SK-N-SH (cell line): Measurements from ENCODE around the gene CTNNA3. TPM values are rescaled to one million over a fixed set of nuclear protein-coding genes. Genes with fewer than 3 reads are reported as not detected.

ENCODE experiments used
- CTCF ChIA-PET: fragments of 300-600, 350-600 bp; formaldehyde crosslinking; extraction: SDS; loops from one replicate; lab custom pipeline; 2021; lab: Yijun Ruan, JAX
- POLR2A ChIA-PET: fragments of 350-600 bp; sonication (Branson Sonifier 250); formaldehyde crosslinking; extraction: SDS; loops from one replicate; lab custom pipeline; 2020; ENCODE audit warnings: antibody characterized with exemption, inconsistent platforms; lab: Yijun Ruan, JAX
- DNase-seq: peaks from one replicate; pipeline ENCODE4 v3.0.0; 2012
- H2AFZ ChIP-seq: fragments of 200-600 bp; sonication (generic); 2 replicates; pipeline ENCODE4 v1.8.1; 2016; ENCODE audit warnings: antibody characterized with exemption, mild to moderate bottlenecking, low read depth
- H3F3A ChIP-seq: fragments of 200-600 bp; sonication (generic); replicated peaks from 2 replicates; pipeline ENCODE3; 2016; ENCODE audit warnings: antibody characterized with exemption, mild to moderate bottlenecking; ENCODE audit not compliant: insufficient read depth
- H3K27ac ChIP-seq, 2 experiments: fragments of 200-500 bp in 1 of 2; fragments of 200-600 bp in 1 of 2; sonication (Bioruptor generic) in 1 of 2; sonication (generic), shearing (Covaris generic) in 1 of 2; 2 replicates each; pipeline versions ENCODE4 v1.5.1 to v1.6.1; 2014 to 2016; ENCODE audit warnings: low read depth in 2 of 2, inconsistent platforms in 1 of 2, low read length in 1 of 2, mild to moderate bottlenecking in 1 of 2, mixed read lengths in 1 of 2
- H3K27me3 ChIP-seq: fragments of 200-600 bp; sonication (generic), shearing (Covaris generic); 2 replicates; pipeline ENCODE4 v1.6.1; 2016; ENCODE audit warnings: mixed run types; ENCODE audit not compliant: insufficient read depth
- H3K36me3 ChIP-seq, 2 experiments: fragments of 200-500 bp in 1 of 2; fragments of 200-600 bp in 1 of 2; sonication (Bioruptor generic) in 1 of 2; sonication (generic) in 1 of 2; replicated peaks in 1 of 2; 2 replicates each; pipeline versions ENCODE3 to v1.5.1; 2014 to 2016; ENCODE audit warnings: low read length in 1 of 2, mild to moderate bottlenecking in 1 of 2; ENCODE audit not compliant: insufficient read depth in 2 of 2, control insufficient read depth in 1 of 2
- H3K4me1 ChIP-seq, 2 experiments: fragments of 200-500 bp in 1 of 2; fragments of 200-600 bp in 1 of 2; sonication (Bioruptor generic) in 1 of 2; sonication (generic), shearing (Covaris generic) in 1 of 2; 2 replicates each; pipeline versions ENCODE4 v1.5.1 to v1.6.1; 2014 to 2016; ENCODE audit warnings: low read depth in 1 of 2, low read length in 1 of 2, mixed run types in 1 of 2; ENCODE audit not compliant: insufficient read depth in 2 of 2, control insufficient read depth in 1 of 2
- H3K4me2 ChIP-seq: fragments of 200-600 bp; sonication (generic), shearing (Covaris generic); 2 replicates; pipeline ENCODE4 v1.6.1; 2017; ENCODE audit warnings: mixed run types
- H3K4me3 ChIP-seq, 2 experiments: fragments of 200-500 bp in 1 of 2; fragments of 200-600 bp in 1 of 2; sonication (Bioruptor generic) in 1 of 2; sonication (generic), shearing (Covaris generic) in 1 of 2; 2 replicates each; pipeline versions ENCODE4 v1.5.1 to v1.8.1; 2014 to 2016; ENCODE audit warnings: low read depth in 2 of 2, inconsistent platforms in 1 of 2, low read length in 1 of 2, mild to moderate bottlenecking in 1 of 2, mixed read lengths in 1 of 2, moderate library complexity in 1 of 2
- H3K79me2 ChIP-seq: fragments of 200-600 bp; sonication (generic); 2 replicates; pipeline ENCODE4 v1.8.1; 2017; ENCODE audit warnings: mild to moderate bottlenecking; ENCODE audit not compliant: insufficient read depth
- H3K9ac ChIP-seq: fragments of 200-600 bp; sonication (generic); 2 replicates; pipeline ENCODE4 v1.6.1; 2017; ENCODE audit warnings: mixed run types
- H3K9me2 ChIP-seq: fragments of 200-600 bp; sonication (generic); 2 replicates; pipeline ENCODE4 v1.6.1; 2017; ENCODE audit warnings: mixed run types
- H3K9me3 ChIP-seq: fragments of 200-600 bp; sonication (generic); 2 replicates; pipeline ENCODE4 v1.6.1; 2017; ENCODE audit warnings: mixed run types, mild to moderate bottlenecking, moderate library complexity
- H4K20me1 ChIP-seq: fragments of 200-600 bp; sonication (generic); 2 replicates; pipeline ENCODE4 v1.6.1; 2017; ENCODE audit warnings: mild to moderate bottlenecking, mixed run types; ENCODE audit not compliant: insufficient read depth
- CHD2 ChIP-seq: fragments of 150-350 bp; IDR thresholded peaks from 2 replicates; pipeline ENCODE4 v1.6.1; 2018; ENCODE audit warnings: low read length; ENCODE audit not compliant: partially characterized antibody
- CTCF ChIP-seq: fragments of 200-600 bp; sonication (generic); IDR thresholded peaks from 2 replicates; pipeline ENCODE4 v1.6.1; 2017; ENCODE audit warnings: antibody characterized with exemption, mild to moderate bottlenecking, moderate library complexity
- ELF1 ChIP-seq: IDR thresholded peaks from 2 replicates; pipeline ENCODE4 v1.4.0; 2012
- EP300 ChIP-seq, 2 experiments: IDR thresholded peaks; 2 replicates each; pipeline versions ENCODE4 v1.4.0 to v1.6.1; 2012; ENCODE audit warnings: borderline replicate concordance in 1 of 2, low read depth in 1 of 2, low read length in 1 of 2
- EZH2phosphoT487 ChIP-seq: fragments of 200-600 bp; sonication (generic); IDR thresholded peaks from 2 replicates; pipeline ENCODE4 v1.6.1; 2017; ENCODE audit warnings: low read depth, mixed run types, mild to moderate bottlenecking, antibody characterized with exemption, moderate library complexity, borderline replicate concordance
- GABPA ChIP-seq: IDR thresholded peaks from 2 replicates; pipeline ENCODE4 v1.4.0; 2012; ENCODE audit warnings: low read depth, mild to moderate bottlenecking
- IRF3 ChIP-seq: fragments of 150-350 bp; IDR thresholded peaks from 2 replicates; pipeline ENCODE4 v1.6.1; 2016; ENCODE audit warnings: mild to moderate bottlenecking, low read depth, low read length
- JUND ChIP-seq: IDR thresholded peaks from 2 replicates; pipeline ENCODE4 v1.4.0; 2012
- MEF2A ChIP-seq: IDR thresholded peaks from 2 replicates; pipeline ENCODE4 v1.4.0; 2012; ENCODE audit warnings: low read depth, borderline replicate concordance
- MXI1 ChIP-seq: IDR thresholded peaks from 2 replicates; pipeline ENCODE4 v1.6.1; 2012; ENCODE audit warnings: mild to moderate bottlenecking, low read depth, low read length, improper control_type of control experiment
- NFIC ChIP-seq: IDR thresholded peaks from 2 replicates; pipeline ENCODE4 v1.4.0; 2012; ENCODE audit warnings: borderline replicate concordance
- NRF1 ChIP-seq: IDR thresholded peaks from 2 replicates; pipeline ENCODE4 v1.6.1; 2012; ENCODE audit warnings: low read depth, mild to moderate bottlenecking, low read length
- RCOR1 ChIP-seq: fragments of 150-350 bp; IDR thresholded peaks from 2 replicates; pipeline ENCODE4 v1.6.1; 2017; ENCODE audit warnings: antibody characterized with exemption, low read length
- RXRA ChIP-seq: IDR thresholded peaks from 2 replicates; pipeline ENCODE4 v1.4.0; 2012; ENCODE audit warnings: low read depth, mild to moderate bottlenecking, borderline replicate concordance
- SIN3A ChIP-seq: IDR thresholded peaks from 2 replicates; pipeline ENCODE4 v1.6.1; 2012; ENCODE audit warnings: low read depth, mild to moderate bottlenecking, low read length, moderate library complexity, borderline replicate concordance
- SMC3 ChIP-seq: IDR thresholded peaks from 2 replicates; pipeline ENCODE4 v1.6.1; 2012; ENCODE audit warnings: low read depth, low read length, improper control_type of control experiment
- TCF12 ChIP-seq: IDR thresholded peaks from 2 replicates; pipeline ENCODE4 v1.4.0; 2012
- TEAD4 ChIP-seq: IDR thresholded peaks from 2 replicates; pipeline ENCODE4 v1.4.0; 2012; ENCODE audit warnings: mild to moderate bottlenecking, borderline replicate concordance; ENCODE audit not compliant: insufficient read depth
- USF2 ChIP-seq: fragments of 150-350 bp; IDR thresholded peaks from 2 replicates; pipeline ENCODE4 v1.6.1; 2017; ENCODE audit warnings: antibody characterized with exemption, low read length, low read depth, borderline replicate concordance
- YY1 ChIP-seq: IDR thresholded peaks from 2 replicates; pipeline ENCODE4 v1.4.0; 2012; ENCODE audit warnings: low read depth, mild to moderate bottlenecking
- WGBS: methylation state at CpG from one replicate; pipeline ENCODE4 v1.1.6; 2017; ENCODE audit warnings: low lambda C conversion rate; 5-methylcytosine and 5-hydroxymethylcytosine counted together
- polyA plus RNA-seq, 3 experiments: library from polyadenylated mRNA; depleted of rRNA; stranded (reverse); fragments of >200 nt; gene quantifications; 2 replicates each; pipeline ENCODE4 v1.2.3, GENCODE V29; 2012
- TF ChIP-seq, protein P1 (sequence below): IDR thresholded peaks from 2 replicates; pipeline ENCODE4 v1.4.0; 2012; ENCODE audit warnings: low read depth

The CTNNA3 gene
- polyA plus RNA-seq, 1 of the 3 experiments (the other 2 are of a cell fraction), result not detected

DNA sequence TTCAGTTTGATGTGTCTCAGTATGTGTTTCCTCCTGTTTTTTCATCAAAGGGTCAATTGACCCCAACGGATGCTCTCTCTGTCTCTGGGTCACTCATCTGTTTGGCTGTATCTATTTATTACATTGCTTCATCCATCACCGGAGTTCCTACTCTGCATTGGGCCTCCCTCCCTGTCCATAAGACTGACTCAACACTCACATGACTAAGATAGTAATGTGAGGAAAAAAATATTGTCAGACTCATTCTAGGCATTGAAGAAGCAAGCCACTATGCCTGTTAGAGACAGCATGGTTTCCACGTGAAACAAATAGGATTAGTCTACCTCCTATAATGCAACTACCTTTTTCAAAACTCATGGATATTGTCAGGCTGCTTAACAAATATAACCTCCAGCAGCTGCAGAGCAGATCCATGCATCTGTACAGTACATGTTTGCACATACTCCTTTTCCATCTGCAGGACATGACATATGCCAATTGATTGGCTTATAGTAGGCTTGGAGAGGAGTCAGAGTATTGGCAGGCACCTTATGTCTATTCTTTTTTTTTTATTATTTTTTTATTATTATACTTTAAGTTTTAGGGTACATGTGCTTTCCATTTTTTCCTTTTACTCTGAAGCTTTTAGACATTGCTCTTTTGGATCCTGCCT, 495.0 kb downstream of the CTNNA3 start:
- H3K4me3 ChIP-seq, result no peak overlapping the region
- under 1% methylated on average over 3 of the region's 3 CpGs for WGBS
- H3K4me2 ChIP-seq, result no peak overlapping the region
- H3K4me1 ChIP-seq, result no peaks in the 10 kb centered on the region
- H2AFZ ChIP-seq, result no peak overlapping the region
- ChIA-PET CTCF (no interaction called here), POLR2A (no interaction called here)
- TF ChIP-seq RXRA (no peak), EP300 (IDR thresholded peaks at IDR 0.05; ENCODE audit: borderline replicate concordance in 1 of 2, low read depth in 1 of 2, low read length in 1 of 2) (no peak), ELF1 (no peak), IRF3 (no peak), SMC3 (no peak), MXI1 (no peak), RCOR1 (no peak), CHD2 (no peak), YY1 (no peak), TCF12 (no peak)
- H3K36me3 ChIP-seq, result no peaks in the 10 kb centered on the region
- no peaks in the 10 kb centered on the region for H4K20me1 ChIP-seq
- no peaks in the 10 kb centered on the region for H3K9me2 ChIP-seq
- no peak overlapping the region for H3K9ac ChIP-seq
- no peaks in the 10 kb centered on the region for H3K9me3 ChIP-seq
- no peaks in the 10 kb centered on the region for H3K79me2 ChIP-seq
- DNase-seq, result no peak
- no peaks in the 10 kb centered on the region for H3K27me3 ChIP-seq
- H3K27ac ChIP-seq, result no peak overlapping the region
- no peaks in the 10 kb centered on the region for H3F3A ChIP-seq

- no peaks in the 10 kb centered on the region for H3K79me2 ChIP-seq
- no peak for DNase-seq
- no peak overlapping the region for H3K4me2 ChIP-seq
- H3K27ac ChIP-seq, result no peak overlapping the region
- 0% methylated on average over 2 of the region's 2 CpGs for WGBS
- POLR2A ChIA-PET, result no interaction called here
- H3K9me3 ChIP-seq, result no peaks in the 10 kb centered on the region
- no peaks in the 10 kb centered on the region for H3F3A ChIP-seq
- H2AFZ ChIP-seq, result no peak overlapping the region
- H3K4me1 ChIP-seq, result no peaks in the 10 kb centered on the region
- H4K20me1 ChIP-seq, result no peaks in the 10 kb centered on the region
- no peaks in the 10 kb centered on the region for H3K36me3 ChIP-seq
- CTCF ChIA-PET, result no interaction called here
- H3K27me3 ChIP-seq, result no peaks in the 10 kb centered on the region
- no peak overlapping the region for H3K9ac ChIP-seq
- no peak overlapping the region for H3K4me3 ChIP-seq
- H3K9me2 ChIP-seq, result no peaks in the 10 kb centered on the region
- no peak for TF ChIP-seq SMC3
- TF ChIP-seq, protein P1, sequence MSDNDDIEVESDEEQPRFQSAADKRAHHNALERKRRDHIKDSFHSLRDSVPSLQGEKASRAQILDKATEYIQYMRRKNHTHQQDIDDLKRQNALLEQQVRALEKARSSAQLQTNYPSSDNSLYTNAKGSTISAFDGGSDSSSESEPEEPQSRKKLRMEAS, result no peak
- TF ChIP-seq CTCF, result no peak
- no peak for TF ChIP-seq NRF1
- no peak for TF ChIP-seq RXRA
- TF ChIP-seq JUND, result no peak
- TF ChIP-seq GABPA, result no peak
- no peak for TF ChIP-seq SIN3A
- no peak for TF ChIP-seq IRF3
- TF ChIP-seq MXI1, result no peak
- no peak for TF ChIP-seq NFIC
- TF ChIP-seq USF2, result no peak
- no peak for TF ChIP-seq EZH2phosphoT487
- TF ChIP-seq MEF2A, result no peak
- TF ChIP-seq ELF1, result no peak
- no peak for TF ChIP-seq TEAD4
Measured at GRCh38 chr10:67175354-67175753, 520.6 kb downstream of the CTNNA3 start.
